ENCODE results near the gene LDLRAD4.
A peak's percentile ranks its signal among the peaks of the same experiment; 100 is the strongest.

The LDLRAD4 gene

GRCh38 chr18:13611601-13612195, 393.1 kb downstream of the LDLRAD4 start:
- Histone ChIP-seq H3K4me3 (ENCODE audit: low read length) (peak overlapping the region; percentile 61), H3K27ac (ENCODE audit: low read length) (no peak overlapping the region), H3K9ac (ENCODE audit: low read depth, low read length) (peak overlapping the region; percentile 32; the same call in 1 of the 2 replicates)

DNA sequence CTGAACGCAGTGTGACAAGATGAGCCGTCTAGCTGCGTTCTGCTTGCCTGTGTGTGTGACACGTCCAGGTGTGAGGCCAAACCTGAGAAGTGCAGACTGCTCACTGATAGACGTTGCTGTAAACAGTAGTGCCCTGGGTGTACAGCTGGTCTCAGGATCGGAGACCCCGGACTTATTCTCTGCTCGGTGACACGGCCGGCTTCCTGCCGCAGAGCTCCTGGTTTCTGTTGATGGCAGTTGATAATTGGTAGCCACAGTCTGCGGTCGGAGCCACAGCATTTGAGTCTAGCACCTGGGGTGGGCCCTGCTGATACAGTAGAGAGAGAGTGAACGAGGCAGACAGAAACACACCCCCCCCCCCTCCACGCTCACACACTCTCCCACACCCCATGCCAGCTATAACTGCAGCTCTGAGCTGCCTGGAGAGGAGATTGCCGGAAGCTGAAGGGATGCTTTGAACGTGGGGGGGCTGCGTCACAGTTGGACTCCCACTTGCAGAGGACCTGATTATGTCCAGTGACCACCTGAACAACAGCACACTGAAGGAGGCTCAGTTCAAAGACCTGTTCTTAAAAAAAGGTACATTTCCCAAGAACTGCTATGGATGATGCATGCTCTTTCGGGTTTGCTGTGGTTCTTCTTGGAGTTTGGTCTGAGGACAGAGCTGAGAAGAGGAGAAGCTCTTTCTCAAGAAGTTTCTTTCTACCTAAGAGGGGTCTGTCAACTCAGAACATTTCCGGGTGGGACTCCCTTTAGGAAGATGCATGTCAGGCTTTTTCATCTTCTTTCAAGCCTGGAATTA, 393.8 kb downstream of the LDLRAD4 start:
- peak overlapping the region; percentile 61; the same call in 1 of the 2 replicates for H3K4me3 ChIP-seq (ENCODE audit: low read length)
- peaks cover 41% of the 10 kb centered on the region for H3K27me3 ChIP-seq (ENCODE audit: insufficient read depth, low read length)
- H3K27ac ChIP-seq (ENCODE audit: low read length), result no peak overlapping the region
- peaks cover 13% of the 10 kb centered on the region; the same call in 1 of the 2 replicates for H3K4me1 ChIP-seq (ENCODE audit: insufficient read depth, low read length)
- H3K9ac ChIP-seq (ENCODE audit: low read depth, low read length), result no peak overlapping the region
- H3K9me3 ChIP-seq (ENCODE audit: insufficient read depth, low read depth, low read length), result no peaks in the 10 kb centered on the region
- no peaks in the 10 kb centered on the region for H3K36me3 ChIP-seq (ENCODE audit: insufficient read depth, low read depth, low read length)

More at GRCh38 chr18:13611601-13612195, 393.1 kb downstream of the LDLRAD4 start:
- Histone ChIP-seq H3K9me3 (ENCODE audit: insufficient read depth, low read depth, low read length) (no peaks in the 10 kb centered on the region), H3K27me3 (ENCODE audit: insufficient read depth, low read length) (peaks cover 41% of the 10 kb centered on the region), H3K4me1 (ENCODE audit: insufficient read depth, low read length) (peaks cover 13% of the 10 kb centered on the region; the same call in 1 of the 2 replicates), H3K36me3 (ENCODE audit: insufficient read depth, low read depth, low read length) (no peaks in the 10 kb centered on the region)

GRCh38 chr18:13613099-13613498, 394.5 kb downstream of the LDLRAD4 start:
- no peak overlapping the region for H3K9ac ChIP-seq (ENCODE audit: low read depth, low read length)
- no peak overlapping the region for H3K4me3 ChIP-seq (ENCODE audit: low read length)
- H3K4me1 ChIP-seq (ENCODE audit: insufficient read depth, low read length), result peaks cover 13% of the 10 kb centered on the region; the same call in 1 of the 2 replicates

GRCh38 chr18:13613591-13614501, 395.3 kb downstream of the LDLRAD4 start:
- Histone ChIP-seq H3K9ac (ENCODE audit: low read depth, low read length) (no peak overlapping the region), H3K36me3 (ENCODE audit: insufficient read depth, low read depth, low read length) (no peaks in the 10 kb centered on the region), H3K4me1 (ENCODE audit: insufficient read depth, low read length) (peaks cover 13% of the 10 kb centered on the region; the same call in 1 of the 2 replicates), H3K27me3 (ENCODE audit: insufficient read depth, low read length) (peaks cover 41% of the 10 kb centered on the region), H3K9me3 (ENCODE audit: insufficient read depth, low read depth, low read length) (no peaks in the 10 kb centered on the region), H3K27ac (ENCODE audit: low read length) (no peak overlapping the region), H3K4me3 (ENCODE audit: low read length) (no peak overlapping the region)

More at GRCh38 chr18:13613099-13613498, 394.5 kb downstream of the LDLRAD4 start:
- Histone ChIP-seq H3K27ac (ENCODE audit: low read length) (no peak overlapping the region), H3K9me3 (ENCODE audit: insufficient read depth, low read depth, low read length) (no peaks in the 10 kb centered on the region), H3K36me3 (ENCODE audit: insufficient read depth, low read depth, low read length) (no peaks in the 10 kb centered on the region), H3K27me3 (ENCODE audit: insufficient read depth, low read length) (peaks cover 41% of the 10 kb centered on the region)

DNA sequence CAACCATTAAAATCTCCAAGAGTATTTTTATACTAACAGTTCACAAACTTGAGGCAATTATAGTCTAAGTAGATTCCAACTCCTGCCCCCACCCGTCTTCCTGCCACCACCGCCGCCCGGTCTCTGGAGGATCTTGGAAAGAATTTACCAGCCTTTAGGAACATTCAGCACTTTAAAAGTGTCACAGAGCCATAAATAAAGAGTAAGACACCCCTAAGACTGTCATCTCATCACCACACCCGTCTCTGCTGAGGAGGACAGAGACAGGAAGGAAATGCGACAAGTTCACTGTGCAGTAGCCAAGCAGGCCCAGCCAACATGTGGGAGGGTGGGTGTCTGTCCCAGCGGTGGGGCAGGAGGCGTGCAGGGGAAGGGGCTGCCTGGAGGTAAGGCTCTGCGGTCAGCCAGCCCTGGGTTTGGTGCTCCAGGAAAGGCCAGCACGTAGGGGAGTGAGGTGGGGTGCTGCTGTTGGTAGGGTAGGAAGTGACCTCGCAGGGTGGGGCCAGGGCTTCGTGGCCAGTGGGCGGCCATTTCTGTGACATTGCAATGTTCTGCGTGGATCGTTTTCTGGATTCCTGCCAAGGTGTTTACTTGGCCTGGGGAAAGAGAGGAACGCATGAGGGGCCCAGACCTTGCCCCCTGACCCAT, 396.2 kb downstream of the LDLRAD4 start:
- Histone ChIP-seq H3K9ac (ENCODE audit: low read depth, low read length) (no peak overlapping the region), H3K27me3 (ENCODE audit: insufficient read depth, low read length) (peaks cover 41% of the 10 kb centered on the region), H3K27ac (ENCODE audit: low read length) (no peak overlapping the region), H3K9me3 (ENCODE audit: insufficient read depth, low read depth, low read length) (no peaks in the 10 kb centered on the region), H3K36me3 (ENCODE audit: insufficient read depth, low read depth, low read length) (no peaks in the 10 kb centered on the region), H3K4me1 (ENCODE audit: insufficient read depth, low read length) (peaks cover 13% of the 10 kb centered on the region; the same call in 1 of the 2 replicates), H3K4me3 (ENCODE audit: low read length) (no peak overlapping the region)

- Histone ChIP-seq H3K9ac (ENCODE audit: low read depth, low read length) (no peak overlapping the region), H3K27me3 (ENCODE audit: insufficient read depth, low read length) (peaks cover 38% of the 10 kb centered on the region), H3K4me1 (ENCODE audit: insufficient read depth, low read length) (peaks cover 13% of the 10 kb centered on the region; the same call in 1 of the 2 replicates), H3K27ac (ENCODE audit: low read length) (no peak overlapping the region), H3K9me3 (ENCODE audit: insufficient read depth, low read depth, low read length) (no peaks in the 10 kb centered on the region), H3K4me3 (ENCODE audit: low read length) (no peak overlapping the region), H3K36me3 (ENCODE audit: insufficient read depth, low read depth, low read length) (no peaks in the 10 kb centered on the region)
Measured at GRCh38 chr18:13615432-13615861, 396.9 kb downstream of the LDLRAD4 start.

GRCh38 chr18:13616041-13616440, 397.5 kb downstream of the LDLRAD4 start:
- no peak overlapping the region for H3K4me3 ChIP-seq (ENCODE audit: low read length)
- no peak overlapping the region for H3K9ac ChIP-seq (ENCODE audit: low read depth, low read length)
- H3K4me1 ChIP-seq (ENCODE audit: insufficient read depth, low read length), result peaks cover 8% of the 10 kb centered on the region; the same call in 1 of the 2 replicates
- no peaks in the 10 kb centered on the region for H3K9me3 ChIP-seq (ENCODE audit: insufficient read depth, low read depth, low read length)
- peaks cover 32% of the 10 kb centered on the region for H3K27me3 ChIP-seq (ENCODE audit: insufficient read depth, low read length)
- H3K27ac ChIP-seq (ENCODE audit: low read length), result no peak overlapping the region
- no peaks in the 10 kb centered on the region for H3K36me3 ChIP-seq (ENCODE audit: insufficient read depth, low read depth, low read length)

- H3K9me3 ChIP-seq (ENCODE audit: insufficient read depth, low read depth, low read length), result no peaks in the 10 kb centered on the region
- no peak overlapping the region for H3K27ac ChIP-seq (ENCODE audit: low read length)
- no peaks in the 10 kb centered on the region for H3K36me3 ChIP-seq (ENCODE audit: insufficient read depth, low read depth, low read length)
- H3K27me3 ChIP-seq (ENCODE audit: insufficient read depth, low read length), result peaks cover 27% of the 10 kb centered on the region
- no peak overlapping the region for H3K4me3 ChIP-seq (ENCODE audit: low read length)
- H3K9ac ChIP-seq (ENCODE audit: low read depth, low read length), result no peak overlapping the region
- H3K4me1 ChIP-seq (ENCODE audit: insufficient read depth, low read length), result peaks cover 2% of the 10 kb centered on the region; the same call in 1 of the 2 replicates
Measured at GRCh38 chr18:13616525-13617035, 398.0 kb downstream of the LDLRAD4 start.

DNA sequence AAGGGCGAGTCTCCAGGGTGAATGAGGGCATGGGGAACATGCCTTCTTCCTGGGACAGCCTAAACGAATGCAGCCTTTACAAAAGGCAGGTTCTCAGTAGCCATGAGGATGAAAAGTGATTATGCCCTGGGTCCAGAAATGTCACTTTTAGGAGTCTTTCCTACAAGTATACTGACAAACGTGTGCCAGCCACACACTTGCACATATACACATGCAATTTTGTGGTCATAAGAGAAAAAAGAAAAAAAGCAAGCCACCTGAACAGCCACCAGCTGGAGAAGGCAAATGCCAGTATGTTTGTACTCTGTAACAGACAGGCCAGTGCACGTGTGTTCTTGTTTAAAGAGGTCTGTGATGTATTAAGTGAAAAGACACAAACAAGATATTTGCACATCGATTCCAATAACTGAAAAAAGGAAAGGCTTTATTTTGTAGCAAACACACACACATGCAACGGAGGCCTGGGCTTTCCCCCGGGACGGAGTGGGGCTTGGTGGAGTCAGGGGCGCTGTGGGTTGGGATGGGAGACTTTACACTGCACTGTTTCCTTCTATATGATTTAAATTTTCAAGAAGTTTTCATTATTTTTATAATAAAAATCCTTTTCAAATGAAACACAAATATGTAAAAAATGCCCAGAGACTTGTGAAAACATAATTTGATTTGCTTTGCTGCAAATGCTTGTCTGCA, 399.4 kb downstream of the LDLRAD4 start:
- H3K27ac ChIP-seq (ENCODE audit: low read length), result no peak overlapping the region
- no peaks in the 10 kb centered on the region for H3K9me3 ChIP-seq (ENCODE audit: insufficient read depth, low read depth, low read length)
- no peaks in the 10 kb centered on the region for H3K4me1 ChIP-seq (ENCODE audit: insufficient read depth, low read length)
- H3K4me3 ChIP-seq (ENCODE audit: low read length), result no peak overlapping the region
- peaks cover 13% of the 10 kb centered on the region for H3K27me3 ChIP-seq (ENCODE audit: insufficient read depth, low read length)
- H3K9ac ChIP-seq (ENCODE audit: low read depth, low read length), result no peak overlapping the region
- H3K36me3 ChIP-seq (ENCODE audit: insufficient read depth, low read depth, low read length), result no peaks in the 10 kb centered on the region

DNA sequence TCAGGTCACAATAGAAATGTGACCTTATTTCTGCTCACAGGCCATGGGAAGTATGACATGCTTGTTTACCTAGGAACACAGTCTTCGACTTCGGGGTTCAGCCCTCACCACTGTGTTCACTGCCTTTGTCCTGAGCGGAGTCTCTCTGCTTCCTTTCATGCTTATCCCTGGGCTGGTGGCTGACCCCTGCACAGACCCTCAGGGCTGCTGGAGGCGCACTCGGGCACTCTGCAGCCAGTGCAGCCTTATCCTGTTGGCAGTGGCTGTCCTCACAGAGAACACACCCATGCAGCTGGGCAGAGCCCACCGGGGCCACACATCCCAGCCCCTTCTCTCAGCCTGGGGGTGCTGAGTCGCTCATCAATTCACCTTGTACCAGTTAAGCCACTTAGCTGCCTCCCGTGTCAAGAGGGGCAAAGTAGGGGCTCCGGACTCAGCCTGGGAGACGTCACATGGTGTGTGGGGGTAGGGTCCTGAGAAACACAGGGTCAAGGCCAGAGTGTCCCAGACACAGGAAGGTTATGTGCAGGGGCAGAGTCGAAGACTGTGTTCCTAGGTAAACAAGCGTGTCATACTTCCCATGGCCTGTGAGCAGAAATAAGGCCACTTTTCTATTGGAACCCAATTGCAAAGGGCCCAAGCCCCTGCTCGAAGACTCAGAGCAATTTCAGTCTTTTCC, 400.3 kb downstream of the LDLRAD4 start:
- Histone ChIP-seq H3K4me1 (ENCODE audit: insufficient read depth, low read length) (no peaks in the 10 kb centered on the region), H3K27ac (ENCODE audit: low read length) (no peak overlapping the region), H3K9ac (ENCODE audit: low read depth, low read length) (no peak overlapping the region), H3K4me3 (ENCODE audit: low read length) (no peak overlapping the region), H3K27me3 (ENCODE audit: insufficient read depth, low read length) (peaks cover 3% of the 10 kb centered on the region), H3K9me3 (ENCODE audit: insufficient read depth, low read depth, low read length) (no peaks in the 10 kb centered on the region), H3K36me3 (ENCODE audit: insufficient read depth, low read depth, low read length) (no peaks in the 10 kb centered on the region)

Measured in iPS-20b (cell line).